HG03558 (cell line): ENCODE measurements around the gene SLC37A3.
"Not testable (repeated sequence)": the region's sequence is repeated elsewhere in the genome, so short reads cannot be mapped to it uniquely, and the experiment has no call there.

Experiments used
- ATAC-seq: cut with Tn5 transposase; IDR thresholded peaks from one replicate; pipeline ENCODE4 v1.9.1; 2021; ENCODE audit warnings: moderate number of reproducible peaks; ENCODE audit not compliant: unreplicated experiment; ENCODE audit errors: extremely low read depth

Gene SLC37A3

DNA sequence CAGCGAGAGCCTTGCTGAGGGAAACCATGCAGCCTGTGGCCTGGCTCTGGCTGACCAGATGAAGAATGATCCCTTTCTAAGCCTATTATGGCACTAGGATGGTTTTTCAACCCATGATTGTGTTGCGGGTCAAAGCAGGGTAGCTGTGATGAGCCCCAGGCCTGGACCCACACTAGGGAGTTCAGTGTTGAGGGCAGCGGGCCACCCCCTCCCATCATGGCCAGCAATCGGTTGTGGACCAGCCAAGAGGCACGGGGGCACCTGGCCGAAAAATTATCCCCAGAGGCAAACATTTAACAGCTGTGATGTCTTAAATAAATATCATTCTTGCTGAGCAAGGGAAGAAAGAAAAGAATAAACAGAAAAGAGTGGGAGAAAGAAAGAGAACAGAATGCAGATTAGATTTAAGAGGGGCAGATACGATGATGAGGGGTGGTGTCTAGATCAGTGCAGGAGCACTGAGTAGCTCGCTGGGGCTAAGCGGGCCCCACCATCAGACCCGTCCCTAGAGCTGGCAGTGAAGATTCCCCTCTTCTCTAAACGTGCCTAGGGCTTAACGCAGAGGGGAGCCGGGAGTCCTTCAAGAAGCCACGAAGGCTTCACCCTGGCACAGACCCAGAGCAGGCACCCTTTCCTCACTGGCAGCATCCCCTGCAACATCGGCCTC lies 82.7 kb downstream of the SLC37A3 start:
- ATAC-seq = no peak

DNA sequence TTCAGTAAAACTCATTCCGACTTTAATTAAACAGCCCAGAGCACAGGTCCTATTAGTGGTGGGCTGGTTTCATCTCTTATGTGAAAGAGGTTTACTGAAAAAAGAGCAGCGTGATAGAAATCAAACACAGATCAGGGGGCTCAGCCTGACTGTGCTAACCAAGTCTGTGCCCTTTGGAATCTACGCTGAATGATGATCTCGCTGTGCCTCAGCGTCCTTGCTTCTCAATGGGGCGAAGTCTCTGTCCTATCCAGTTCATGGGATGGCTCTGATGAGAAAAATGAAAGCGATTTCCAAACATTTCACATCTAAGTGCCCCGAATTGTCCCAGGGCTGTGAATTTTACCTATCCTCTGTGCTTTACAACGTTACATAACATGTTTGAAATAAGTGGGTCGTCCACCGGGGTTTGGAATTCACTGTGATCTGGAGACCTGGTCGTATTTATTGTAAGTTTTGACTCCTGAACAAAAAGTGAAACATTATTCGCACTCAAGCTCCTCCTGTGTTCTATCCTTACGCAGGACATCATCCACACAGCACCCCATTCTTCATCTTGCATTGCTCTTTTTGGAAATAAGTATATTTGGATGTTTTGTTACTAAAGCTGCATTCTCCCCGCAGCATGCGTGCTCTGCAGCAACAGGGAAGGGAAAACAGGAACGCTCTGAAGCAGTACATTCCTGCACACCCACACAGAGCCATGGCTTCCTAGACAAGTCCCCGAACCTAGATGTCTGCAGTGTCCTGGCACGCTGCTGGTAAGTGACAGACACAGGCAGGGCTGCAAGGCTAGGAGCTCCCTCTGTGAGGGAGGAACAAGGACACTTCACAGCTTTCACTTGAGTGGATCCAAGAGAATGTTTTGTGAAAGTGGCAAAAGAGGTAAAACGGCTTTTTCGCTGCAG lies 83.5 kb downstream of the SLC37A3 start:
- ATAC-seq = no peak

DNA sequence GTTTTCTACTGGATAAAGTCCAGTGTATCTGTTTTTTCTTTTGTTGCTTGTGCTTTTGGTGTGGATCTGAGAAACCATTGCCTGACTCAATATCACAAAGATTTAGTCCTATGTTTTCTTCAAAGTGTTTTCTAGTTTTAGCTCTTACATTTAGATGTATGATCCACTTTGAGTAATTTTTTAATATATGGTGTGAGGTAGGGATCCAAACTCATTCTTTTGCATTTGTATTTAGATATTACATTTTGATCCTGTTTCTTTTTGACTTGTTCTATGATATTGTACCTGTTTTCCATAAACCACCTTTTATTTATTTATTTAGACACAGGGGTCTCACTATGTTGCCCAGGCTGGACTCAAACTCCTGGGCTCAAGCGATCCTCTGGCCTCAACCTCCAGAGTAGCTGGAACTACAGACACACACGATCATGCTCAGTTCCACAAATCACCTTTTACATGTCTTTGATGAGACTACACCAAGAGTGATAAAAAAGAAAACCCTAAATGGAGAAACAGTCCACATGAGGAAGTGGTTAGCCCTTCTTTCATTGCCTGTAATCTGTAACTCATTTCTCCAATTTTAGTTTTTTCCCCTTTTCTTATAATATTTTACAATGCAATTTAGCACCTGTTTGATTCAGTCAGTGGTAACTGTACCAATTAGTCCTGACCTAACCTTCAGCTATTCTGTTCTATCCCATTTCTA lies 86.0 kb downstream of the SLC37A3 start:
- ATAC-seq = no peak

DNA sequence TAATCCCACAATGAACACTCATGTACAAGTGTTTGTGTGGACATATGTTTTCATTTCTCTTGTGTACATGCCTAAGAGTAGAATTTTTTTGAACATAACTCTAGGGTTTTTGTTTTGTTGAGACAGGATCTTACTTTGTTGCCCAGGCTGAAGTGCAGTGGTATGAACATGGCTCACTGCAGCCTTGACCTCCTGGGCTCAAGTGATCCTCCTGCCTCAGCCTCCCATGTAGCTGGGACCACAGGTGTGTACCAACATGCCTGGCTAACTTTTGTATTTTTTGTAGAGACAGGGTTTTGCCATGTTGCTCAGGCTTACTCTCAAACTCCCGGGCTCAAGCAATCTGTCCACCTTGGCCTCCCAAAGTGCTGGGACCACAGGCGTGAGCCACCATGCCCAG lies 87.2 kb downstream of the SLC37A3 start:
- not testable (repeated sequence) for ATAC-seq

DNA sequence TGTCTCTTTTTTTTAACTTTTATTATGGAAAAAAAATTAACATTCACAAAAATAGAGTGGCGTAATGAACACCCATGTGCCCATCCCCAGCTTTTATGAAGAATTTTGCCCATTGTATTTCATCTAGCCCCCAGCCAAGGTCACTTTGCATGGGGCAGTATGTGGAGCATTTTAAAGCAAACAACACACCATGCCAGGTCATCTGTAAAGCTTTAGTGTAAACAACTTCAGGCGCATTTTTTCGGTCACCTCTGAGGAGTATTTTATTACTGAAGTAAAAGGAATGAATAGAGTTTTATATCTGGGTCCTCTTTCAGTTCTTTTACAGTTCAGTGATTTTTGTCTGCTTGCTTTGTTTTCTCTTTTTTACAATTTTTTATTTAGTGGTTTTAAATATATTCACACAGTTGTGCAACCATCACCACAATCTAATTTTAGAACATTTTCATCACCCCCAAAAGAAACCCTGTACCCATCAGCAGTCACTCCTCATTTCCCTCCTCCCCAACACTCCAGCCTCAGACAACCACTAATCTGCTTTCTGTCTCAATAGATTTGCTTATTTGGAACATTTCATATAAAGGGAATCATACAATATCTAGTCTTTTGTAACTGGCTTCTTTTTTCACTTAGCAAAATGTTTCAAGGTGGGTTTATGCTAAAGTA lies 87.9 kb downstream of the SLC37A3 start:
- ATAC-seq = no peak

DNA sequence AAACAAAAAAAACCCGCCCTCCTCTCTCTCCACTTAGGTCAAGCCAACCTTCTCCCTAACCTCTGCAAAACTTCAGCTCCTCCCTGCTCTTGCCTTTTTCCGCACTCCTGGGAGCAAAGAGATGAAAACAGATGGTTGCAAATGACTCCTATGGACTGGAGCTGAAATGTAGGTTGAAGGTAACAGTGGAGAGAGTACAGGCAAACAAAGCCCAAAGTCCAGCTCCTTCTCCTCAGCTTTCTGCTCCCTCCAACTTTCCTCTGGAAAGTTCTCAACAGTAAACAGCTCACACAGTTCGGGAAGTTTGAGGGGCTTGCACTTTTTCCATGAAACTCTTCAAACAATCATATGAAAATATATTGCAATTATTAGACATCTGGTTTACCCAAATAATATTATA lies 90.3 kb downstream of the SLC37A3 start:
- no peak for ATAC-seq

DNA sequence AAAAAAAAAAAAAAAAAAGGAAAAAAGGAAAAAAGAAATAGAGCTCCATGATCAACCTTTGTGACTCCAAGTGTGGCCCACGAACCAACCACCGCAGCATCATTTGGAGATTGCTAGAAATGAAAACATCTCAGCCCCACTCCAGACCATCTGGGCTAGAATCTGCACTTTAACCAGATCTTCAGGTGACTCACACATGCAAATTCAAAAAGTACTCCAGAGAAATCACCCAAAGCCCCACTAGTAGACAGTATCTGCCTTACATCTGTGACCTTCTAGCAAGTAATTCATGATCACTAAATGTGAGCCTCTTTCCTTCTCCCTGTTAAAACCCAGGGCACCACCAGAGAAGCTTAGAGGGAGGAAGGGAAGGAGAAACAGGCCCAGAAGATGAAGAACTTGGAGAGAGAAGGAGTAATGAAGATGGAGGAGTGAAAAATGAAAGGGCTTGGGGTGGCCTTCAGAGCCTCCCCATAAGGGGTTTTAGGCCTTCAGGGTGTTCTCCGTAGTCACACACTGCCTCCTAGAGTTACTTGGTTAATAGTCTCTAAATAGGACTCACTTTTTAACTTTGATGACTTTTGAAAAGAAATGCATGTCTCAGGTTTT lies 94.0 kb downstream of the SLC37A3 start:
- no peak for ATAC-seq

DNA sequence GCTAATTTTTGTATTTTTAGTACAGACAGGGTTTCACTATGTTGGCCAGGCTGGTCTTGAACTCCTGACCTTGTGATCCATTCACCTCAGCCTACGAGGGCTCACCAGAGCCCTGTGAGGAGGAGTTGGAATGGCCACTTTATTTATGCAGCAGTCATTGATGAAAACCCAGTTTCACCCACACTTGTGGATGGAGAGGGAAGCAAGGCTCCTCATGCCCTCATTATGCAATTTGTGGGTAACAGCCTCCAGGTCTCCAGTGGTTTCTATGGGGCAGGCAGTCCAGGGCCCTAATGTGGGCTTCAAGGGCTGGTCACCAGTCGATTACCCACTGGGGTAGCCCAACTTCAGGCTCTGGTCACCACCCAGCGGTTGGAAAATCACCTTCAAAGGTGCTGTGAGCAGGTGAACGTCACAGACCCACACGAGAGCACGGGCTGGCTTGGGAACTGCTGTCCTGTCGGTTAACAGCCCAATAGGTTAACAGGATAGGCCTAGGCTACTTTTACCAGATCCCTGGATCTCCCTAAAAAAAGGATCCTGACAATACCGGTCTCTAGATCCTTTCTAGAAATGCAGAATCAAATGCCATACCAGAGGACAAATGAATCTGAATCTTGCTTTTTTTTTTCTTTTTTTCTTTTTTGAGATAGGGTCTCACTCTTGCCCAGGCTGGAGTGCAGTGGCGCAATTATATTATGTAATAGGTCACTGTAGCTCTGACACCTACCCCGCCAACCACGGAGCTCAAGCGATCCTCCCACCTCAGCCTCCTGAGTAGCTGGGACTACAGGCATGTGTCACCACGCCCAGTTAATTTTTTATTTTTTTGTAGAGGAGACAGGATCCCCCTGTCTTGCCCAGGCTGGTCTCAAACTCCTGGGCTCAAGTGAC lies 97.8 kb downstream of the SLC37A3 start:
- ATAC-seq = no peak

DNA sequence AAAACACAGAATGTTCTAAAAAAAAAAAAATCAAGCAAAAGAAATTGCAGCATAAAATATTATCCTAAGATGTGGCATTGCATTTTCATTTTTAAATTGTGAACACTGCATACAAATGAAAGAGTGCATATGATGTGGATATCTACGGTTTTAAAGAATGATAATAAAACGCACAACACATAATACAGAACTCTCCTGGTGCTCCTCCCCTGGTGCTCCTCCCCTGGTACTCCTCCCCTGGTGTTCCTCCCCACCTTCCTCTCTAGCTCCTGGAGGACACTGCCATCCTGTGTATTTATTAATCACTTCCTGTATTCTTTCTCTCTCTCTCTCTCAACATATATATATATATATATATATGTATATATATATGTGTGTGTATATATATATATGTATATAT lies 100.1 kb downstream of the SLC37A3 start:
- no peak for ATAC-seq

DNA sequence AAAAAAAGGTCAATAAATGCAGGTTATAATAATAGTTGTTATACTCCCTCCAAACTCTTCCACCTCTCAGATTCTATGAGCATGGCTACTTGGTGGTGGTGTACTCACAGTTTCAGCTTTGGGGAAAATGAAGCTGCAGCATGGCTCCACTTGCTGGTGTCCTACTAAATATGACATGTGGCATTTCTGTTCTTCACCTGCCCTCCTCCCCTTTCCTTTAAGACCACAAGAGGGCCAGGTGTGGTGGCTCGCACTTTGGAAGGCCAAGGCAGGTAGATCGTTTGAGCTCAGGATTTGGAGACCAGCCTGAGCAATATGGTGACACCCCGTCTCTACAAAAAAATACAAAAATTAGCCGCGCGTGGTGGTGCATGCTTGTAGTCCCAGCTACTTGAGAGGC lies 101.1 kb downstream of the SLC37A3 start:
- no peak for ATAC-seq

DNA sequence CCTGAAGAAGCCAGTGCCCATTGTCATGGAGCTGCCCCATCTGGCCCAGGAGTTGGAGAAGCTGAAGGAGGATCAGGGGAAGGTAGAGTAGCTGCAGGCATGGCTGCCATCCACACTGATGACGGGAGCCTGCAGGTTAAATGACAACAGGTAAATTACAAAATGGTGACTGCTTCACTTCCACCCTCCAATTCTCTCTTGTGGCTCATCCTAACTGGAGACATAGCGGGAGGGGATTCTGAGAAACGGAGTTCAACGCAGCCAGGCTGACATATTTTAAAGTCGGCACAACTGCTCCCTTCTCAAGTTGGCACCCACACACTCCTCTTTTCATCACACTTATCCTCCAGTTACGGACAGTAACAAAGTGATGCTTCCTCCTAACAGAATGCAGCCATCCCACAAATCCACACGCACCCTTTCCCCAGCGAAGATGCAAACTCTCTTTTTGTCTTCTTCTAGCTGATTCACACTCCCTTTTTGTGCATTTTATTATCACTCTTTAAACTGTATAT lies 103.0 kb downstream of the SLC37A3 start:
- ATAC-seq = no peak

DNA sequence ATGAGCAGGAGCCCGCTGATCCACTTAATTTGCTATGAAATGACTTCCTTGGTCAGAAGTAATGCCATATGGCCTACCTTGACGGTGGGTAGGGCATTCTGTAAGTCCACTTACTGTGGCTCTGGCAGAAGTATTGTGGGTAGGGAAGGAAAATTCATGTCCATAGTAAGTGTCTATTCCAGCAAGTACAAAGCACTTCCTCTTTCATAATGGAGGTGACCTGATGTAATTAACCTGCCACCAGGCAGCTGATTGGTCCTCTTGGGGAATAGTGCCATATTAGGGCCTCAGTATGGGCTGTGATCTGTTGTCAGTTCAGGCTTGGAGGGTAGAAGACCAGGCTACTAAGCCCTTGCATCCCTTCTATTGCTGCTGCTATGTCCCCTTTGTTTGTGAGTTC lies 103.9 kb downstream of the SLC37A3 start:
- no peak for ATAC-seq

DNA sequence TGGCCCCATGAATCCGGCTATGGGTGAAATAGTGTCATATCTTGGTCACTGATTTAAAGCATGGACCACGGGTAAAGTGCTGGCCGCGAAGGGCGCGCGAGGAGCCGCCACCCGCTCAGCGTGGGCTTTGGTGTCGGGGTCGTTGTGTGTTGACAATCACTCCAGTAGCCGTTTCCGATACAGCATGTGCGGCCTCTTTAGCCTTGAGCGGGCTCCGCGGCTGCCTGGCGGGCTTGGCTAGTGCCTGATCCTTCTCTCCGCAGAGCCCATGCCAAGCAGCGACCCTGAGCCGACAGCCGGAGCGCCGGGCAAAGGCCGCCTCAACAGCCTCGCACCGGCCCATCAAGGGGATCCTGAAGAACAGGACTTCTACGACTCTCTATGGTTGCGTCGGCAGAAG lies 105.9 kb downstream of the SLC37A3 start:
- no peak for ATAC-seq

DNA sequence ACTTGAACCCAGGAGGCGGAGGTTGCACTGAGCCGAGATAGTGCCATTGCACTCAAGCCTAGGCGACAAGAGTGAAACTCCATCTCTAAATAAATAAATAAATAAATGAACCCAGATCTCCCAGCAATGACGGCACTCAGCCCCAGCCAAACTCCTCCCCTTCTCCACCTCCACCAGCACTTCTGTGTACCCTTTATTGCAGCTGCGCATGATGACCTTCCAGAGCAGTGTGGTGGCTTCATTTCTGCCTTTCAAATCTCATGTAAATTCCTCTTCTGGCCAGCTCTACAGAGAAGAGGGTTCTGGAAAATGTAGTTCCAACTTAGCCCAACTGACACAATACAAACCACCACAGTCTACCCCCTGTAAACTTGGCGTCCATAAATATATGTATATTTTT lies 108.5 kb downstream of the SLC37A3 start:
- ATAC-seq = no peak

DNA sequence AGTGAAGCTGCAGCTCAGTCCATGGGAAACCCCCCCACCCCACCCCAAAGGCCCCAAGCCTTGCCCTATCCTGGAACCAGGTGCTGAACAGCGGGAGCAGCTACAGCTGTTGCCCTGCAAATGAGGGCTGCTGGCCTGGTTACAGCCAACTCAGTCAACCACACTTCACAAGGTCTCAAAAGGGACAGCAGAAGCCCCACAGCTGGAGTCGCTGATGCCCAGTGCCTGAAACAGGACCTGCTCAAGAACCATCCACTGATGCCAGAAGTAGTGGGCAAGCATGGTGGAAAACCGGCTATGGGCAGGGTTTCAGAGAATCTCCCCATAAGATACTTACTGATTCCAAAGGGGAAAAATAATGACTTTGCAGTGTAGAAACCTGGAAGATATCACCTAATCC lies 110.3 kb downstream of the SLC37A3 start:
- no peak for ATAC-seq

DNA sequence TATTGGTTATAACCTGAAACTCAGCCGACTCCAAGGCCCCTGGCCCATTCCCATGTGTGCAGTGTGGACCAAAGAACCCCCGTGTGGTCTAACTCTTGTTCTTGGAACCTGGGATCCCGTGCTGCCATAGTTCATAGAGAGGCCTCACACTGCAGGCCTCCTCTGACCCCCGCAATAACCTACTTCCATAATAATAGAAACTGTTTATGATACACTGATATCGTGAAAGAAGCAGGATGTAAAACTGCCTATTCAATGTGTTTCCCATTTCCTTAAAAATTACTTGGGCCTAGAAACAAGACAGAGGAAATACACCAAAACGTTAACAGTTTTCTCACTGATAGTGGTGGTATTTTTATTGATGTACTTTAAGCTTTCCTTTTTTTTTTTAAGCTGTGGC lies 112.4 kb downstream of the SLC37A3 start:
- ATAC-seq = no peak

DNA sequence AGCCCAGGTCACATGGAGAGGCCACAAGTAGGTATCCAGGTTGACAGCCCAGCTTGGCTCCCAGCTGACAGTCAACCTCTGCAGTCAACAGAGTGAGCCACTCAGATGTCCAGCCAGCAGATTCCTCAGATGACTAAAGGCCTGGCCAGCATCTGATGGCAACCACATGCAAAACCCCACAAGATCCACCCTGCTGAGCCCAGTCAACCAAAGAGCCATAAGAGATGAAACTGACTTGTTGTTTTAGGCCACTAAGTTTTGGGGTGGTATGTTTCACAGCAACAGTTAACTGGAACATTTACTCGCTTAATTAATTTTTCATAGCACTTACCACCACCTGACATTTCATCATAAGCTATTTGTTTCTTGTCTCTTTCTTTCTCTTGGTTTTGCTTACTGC lies 114.3 kb downstream of the SLC37A3 start:
- no peak for ATAC-seq
